AG04450 (cell line): ENCODE measurements around the gene SH3PXD2A. TPM values are rescaled to one million over a fixed set of nuclear protein-coding genes. Genes with fewer than 3 reads are reported as not detected.

Experiments used
- CTCF ChIA-PET: fragments of 300-600, 350-600 bp; formaldehyde crosslinking; extraction: SDS; loops from one replicate; lab custom pipeline; 2022; ENCODE audit warnings: antibody characterized with exemption, inconsistent platforms; lab: Charles Lee
- POLR2A ChIA-PET: fragments of 350-600 bp; formaldehyde crosslinking; extraction: SDS; loops from one replicate; lab custom pipeline; 2021; ENCODE audit warnings: antibody characterized with exemption, inconsistent platforms; lab: Yijun Ruan, JAX
- DNase-seq: peaks from one replicate; pipeline ENCODE4 v3.0.0-alpha.2; 2011; ENCODE audit warnings: low read depth, low spot score
- H3K27ac ChIP-seq: one replicate; pipeline ENCODE4 v1.5.1; 2012; ENCODE audit warnings: low read depth, low read length, control low read depth
- H3K27me3 ChIP-seq: one replicate; pipeline ENCODE4 v1.6.0; 2012; ENCODE audit warnings: low read length; ENCODE audit not compliant: control insufficient read depth, insufficient read depth
- H3K4me3 ChIP-seq: 2 replicates; pipeline ENCODE4 v1.5.1; 2011; ENCODE audit warnings: mild to moderate bottlenecking, low read depth, low read length, control low read depth
- H3K9me3 ChIP-seq: 2 replicates; pipeline ENCODE4 v1.5.1; 2012; ENCODE audit warnings: low read length; ENCODE audit not compliant: control insufficient read depth, insufficient read depth
- CTCF ChIP-seq: IDR thresholded peaks from 2 replicates; pipeline ENCODE4 v1.5.1; 2011; ENCODE audit warnings: low read depth, low read length, control low read depth, inconsistent platforms
- polyA minus RNA-seq: library from RNA; depleted of rRNA, polyadenylated mRNA; stranded (reverse); fragments of >200 nt; gene quantifications from 2 replicates; pipeline ENCODE4 v1.2.3, GENCODE V29; 2011; rRNA and poly(A)+ RNA removed
- polyA plus RNA-seq: library from polyadenylated mRNA; depleted of rRNA; stranded (reverse); fragments of >200 nt; gene quantifications from 2 replicates; pipeline ENCODE4 v1.2.3, GENCODE V29; 2011; rRNA removed

SH3PXD2A gene, protein sequence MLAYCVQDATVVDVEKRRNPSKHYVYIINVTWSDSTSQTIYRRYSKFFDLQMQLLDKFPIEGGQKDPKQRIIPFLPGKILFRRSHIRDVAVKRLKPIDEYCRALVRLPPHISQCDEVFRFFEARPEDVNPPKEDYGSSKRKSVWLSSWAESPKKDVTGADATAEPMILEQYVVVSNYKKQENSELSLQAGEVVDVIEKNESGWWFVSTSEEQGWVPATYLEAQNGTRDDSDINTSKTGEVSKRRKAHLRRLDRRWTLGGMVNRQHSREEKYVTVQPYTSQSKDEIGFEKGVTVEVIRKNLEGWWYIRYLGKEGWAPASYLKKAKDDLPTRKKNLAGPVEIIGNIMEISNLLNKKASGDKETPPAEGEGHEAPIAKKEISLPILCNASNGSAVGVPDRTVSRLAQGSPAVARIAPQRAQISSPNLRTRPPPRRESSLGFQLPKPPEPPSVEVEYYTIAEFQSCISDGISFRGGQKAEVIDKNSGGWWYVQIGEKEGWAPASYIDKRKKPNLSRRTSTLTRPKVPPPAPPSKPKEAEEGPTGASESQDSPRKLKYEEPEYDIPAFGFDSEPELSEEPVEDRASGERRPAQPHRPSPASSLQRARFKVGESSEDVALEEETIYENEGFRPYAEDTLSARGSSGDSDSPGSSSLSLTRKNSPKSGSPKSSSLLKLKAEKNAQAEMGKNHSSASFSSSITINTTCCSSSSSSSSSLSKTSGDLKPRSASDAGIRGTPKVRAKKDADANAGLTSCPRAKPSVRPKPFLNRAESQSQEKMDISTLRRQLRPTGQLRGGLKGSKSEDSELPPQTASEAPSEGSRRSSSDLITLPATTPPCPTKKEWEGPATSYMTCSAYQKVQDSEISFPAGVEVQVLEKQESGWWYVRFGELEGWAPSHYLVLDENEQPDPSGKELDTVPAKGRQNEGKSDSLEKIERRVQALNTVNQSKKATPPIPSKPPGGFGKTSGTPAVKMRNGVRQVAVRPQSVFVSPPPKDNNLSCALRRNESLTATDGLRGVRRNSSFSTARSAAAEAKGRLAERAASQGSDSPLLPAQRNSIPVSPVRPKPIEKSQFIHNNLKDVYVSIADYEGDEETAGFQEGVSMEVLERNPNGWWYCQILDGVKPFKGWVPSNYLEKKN
- 22.9 and 27.8 TPM in 2 replicates for polyA plus RNA-seq
- 35.4 and 38.3 TPM in 2 replicates for polyA minus RNA-seq

- ChIA-PET POLR2A (interaction anchor here (0.9 kb wide), 1 partner anchor 83 kb away, joined by 3 read pairs; no protein-coding TSS in a partner anchor), CTCF (interaction anchor here (1.4 to 6.1 kb wide), 4 partner anchors 115 to 146 kb away, joined by 4 to 70 read pairs (median 4); no protein-coding TSS in a partner anchor)
- peak within 1 kb of the TSS; percentile 75 for H3K4me3 ChIP-seq
- TF ChIP-seq CTCF: no peak; the same call in 1 of the 2 replicates
- no peaks in the 10 kb centered on the region; the same call in 1 of the 2 replicates for H3K9me3 ChIP-seq
- DNase-seq: no peak
- peak within 1 kb of the TSS; percentile 61 for H3K27ac ChIP-seq
- no peaks in the 10 kb centered on the region for H3K27me3 ChIP-seq
Measured at GRCh38 chr10:103855424-103855823, at the start of gene SH3PXD2A. Gene SH3PXD2A, minus strand, starts transcription at chr10:103855576. Its CDS starts 310 bp downstream, at chr10:103855266.

GRCh38 chr10:103901299-103901698 is 45.9 kb upstream of the SH3PXD2A start:
- no peaks in the 10 kb centered on the region for H3K9me3 ChIP-seq
- TF ChIP-seq CTCF: no peak
- CTCF ChIA-PET: interaction anchor here (0.6 to 4.2 kb wide), 4 partner anchors 12 to 221 kb away, joined by 3 to 21 read pairs (median 4); partner anchors contain the start of gene SFR1
- POLR2A ChIA-PET: no interaction called here
- no peak overlapping the region for H3K27ac ChIP-seq
- no peaks in the 10 kb centered on the region for H3K27me3 ChIP-seq
- no peak overlapping the region for H3K4me3 ChIP-seq
- no peak for DNase-seq

DNA sequence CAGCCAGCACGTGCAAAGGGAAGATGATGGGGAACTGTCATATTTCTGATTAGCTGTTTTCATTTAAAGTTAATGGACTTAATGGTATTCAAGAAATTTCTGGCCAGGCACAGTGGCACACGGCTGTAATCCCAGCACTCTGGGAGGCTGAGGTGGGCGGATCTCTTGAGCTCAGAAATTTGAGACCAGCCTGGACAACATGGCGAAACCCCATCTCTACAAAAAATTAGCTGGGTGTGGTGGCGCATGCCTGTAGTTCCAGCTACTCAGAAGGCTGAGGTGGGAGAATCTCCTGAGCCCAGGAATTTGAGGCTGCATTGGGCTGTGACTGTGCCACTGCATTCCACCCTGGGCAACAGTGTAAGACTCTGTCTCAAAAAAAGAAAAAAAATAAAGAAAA is 43.9 kb upstream of the SH3PXD2A start:
- Histone ChIP-seq H3K27ac (no peak overlapping the region), H3K4me3 (no peak overlapping the region), H3K27me3 (no peaks in the 10 kb centered on the region), H3K9me3 (no peaks in the 10 kb centered on the region)
- no peak for DNase-seq
- ChIA-PET POLR2A (interaction anchor here (1.5 kb wide), 1 partner anchor 9 kb away, joined by 4 read pairs; no protein-coding TSS in a partner anchor), CTCF (interaction anchor here (0.6 to 4.2 kb wide), 3 partner anchors 10 to 17 kb away, joined by 3 to 21 read pairs (median 7); no protein-coding TSS in a partner anchor)
- TF ChIP-seq CTCF: no peak

DNA sequence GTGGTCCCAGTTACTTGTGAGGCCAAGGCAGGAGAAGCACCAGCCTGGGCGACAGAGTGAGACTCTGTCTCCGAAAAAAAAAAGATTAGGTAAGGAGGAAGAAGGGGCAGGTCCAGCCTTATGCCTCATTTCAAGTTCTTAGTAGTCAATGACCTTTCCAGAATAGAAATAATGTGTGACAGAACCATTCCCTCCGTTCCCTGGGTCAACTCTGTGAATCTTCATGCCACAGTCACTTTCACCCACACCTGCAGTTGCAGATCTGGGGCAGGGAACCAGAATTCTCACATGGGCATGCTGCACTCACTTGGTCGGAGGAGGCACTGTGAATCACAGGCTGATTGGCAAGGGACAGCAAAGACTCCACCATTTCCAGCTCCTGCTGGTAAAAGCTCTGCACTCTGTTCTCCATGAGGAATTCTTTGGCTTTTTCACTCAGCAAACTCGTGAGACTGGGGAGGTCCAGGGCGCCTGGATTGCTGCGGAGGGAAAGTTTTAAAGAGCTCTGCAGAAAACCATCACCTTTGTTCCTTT is 41.9 kb upstream of the SH3PXD2A start:
- no peak for TF ChIP-seq CTCF
- Histone ChIP-seq H3K27me3 (no peaks in the 10 kb centered on the region), H3K9me3 (no peaks in the 10 kb centered on the region), H3K27ac (no peak overlapping the region), H3K4me3 (no peak overlapping the region)
- no peak for DNase-seq
- ChIA-PET CTCF (interaction anchor here (0.5 to 1.5 kb wide), 2 partner anchors 10 to 71 kb away, joined by 4 to 5 read pairs; no protein-coding TSS in a partner anchor), POLR2A (no interaction called here)
